Caco-2 (cell line): ENCODE measurements around the gene ILDR2. TPM values are rescaled to one million over a fixed set of nuclear protein-coding genes. Genes with fewer than 3 reads are reported as not detected.

Experiments used
- BruUV-seq: library from RNA; stranded (reverse); fragments of 400-500 nt; replicated peaks from 2 replicates; lab custom pipeline; 2021; lab: Mats Ljungman, UMichigan
- CTCF ChIA-PET: fragments of 300-600 bp; sonication (Branson Sonifier 250); formaldehyde crosslinking; loops from one replicate; lab custom pipeline; 2022; ENCODE audit warnings: antibody characterized with exemption; lab: Charles Lee
- POLR2A ChIA-PET: fragments of 300-600 bp; sonication (Branson Sonifier 250); formaldehyde crosslinking; loops from one replicate; lab custom pipeline; 2022; ENCODE audit warnings: antibody characterized with exemption; lab: Charles Lee
- DNase-seq, 2 experiments: peaks; one replicate each; pipeline versions ENCODE4 v3.0.0 to v3.0.0-alpha.2; 2020 to 2022
- H3K27me3 ChIP-seq: replicated peaks from 2 replicates; pipeline ENCODE4 v1.6.0; 2011; ENCODE audit warnings: low read length; ENCODE audit not compliant: control insufficient read depth, insufficient read depth
- H3K36me3 ChIP-seq: 2 replicates; pipeline ENCODE4 v1.5.1; 2011; ENCODE audit warnings: low read length; ENCODE audit not compliant: control insufficient read depth, insufficient read depth
- H3K4me1 ChIP-seq: fragments of 250-450 bp; sonication (Bioruptor Pico); 2 replicates; pipeline ENCODE4 v1.5.1; 2020; ENCODE audit warnings: mild to moderate bottlenecking
- H3K4me3 ChIP-seq: 2 replicates; pipeline ENCODE4 v1.5.1; 2011; ENCODE audit warnings: low read depth, mild to moderate bottlenecking, control low read depth, low read length
- H3K9me3 ChIP-seq: fragments of 250-450 bp; sonication (Bioruptor Pico); 2 replicates; pipeline ENCODE4 v1.5.1; 2020; ENCODE audit warnings: mild to moderate bottlenecking, moderate library complexity
- H3K27ac Mint-ChIP-seq: one replicate; pipeline ENCODE4 v1.8.0; 2022; ENCODE audit warnings: mixed read lengths; ENCODE audit not compliant: unreplicated experiment
- H3K27me3 Mint-ChIP-seq: one replicate; pipeline ENCODE4 v1.8.0; 2022; ENCODE audit warnings: mixed read lengths; ENCODE audit not compliant: insufficient read depth, unreplicated experiment
- H3K36me3 Mint-ChIP-seq: one replicate; pipeline ENCODE4 v1.8.0; 2022; ENCODE audit warnings: mild to moderate bottlenecking, mixed read lengths; ENCODE audit not compliant: insufficient read depth, unreplicated experiment
- H3K4me1 Mint-ChIP-seq: one replicate; pipeline ENCODE4 v1.8.0; 2022; ENCODE audit warnings: low read depth, mixed read lengths; ENCODE audit not compliant: unreplicated experiment
- H3K4me3 Mint-ChIP-seq: one replicate; pipeline ENCODE4 v1.8.0; 2022; ENCODE audit warnings: mild to moderate bottlenecking, moderate library complexity, mixed read lengths; ENCODE audit not compliant: unreplicated experiment
- H3K9me3 Mint-ChIP-seq: one replicate; pipeline ENCODE4 v1.8.0; 2022; ENCODE audit warnings: mixed read lengths; ENCODE audit not compliant: unreplicated experiment
- intact Hi-C: fragments of 100-400 bp; cut with micrococcal nuclease; formaldehyde crosslinking; loops from one replicate; pipeline ENCODE4 v1.10.0; 2022; ENCODE audit not compliant: unreplicated experiment
- total RNA-seq: library from RNA; stranded (reverse); gene quantifications from 2 replicates; pipeline ENCODE4 v1.2.3, GENCODE V29; 2022
- TF ChIP-seq, protein P1 (sequence below), 2 experiments: fragments of 200-600 bp in 1 of 2; IDR thresholded peaks; 1 replicate in 1 of 2; 2 replicates in 1 of 2; pipeline versions ENCODE4 v1.5.1 to v1.8.0; 2011 to 2022; ENCODE audit warnings: antibody characterized with exemption in 1 of 2, control low read depth in 1 of 2, inconsistent platforms in 1 of 2, low read depth in 1 of 2, low read length in 1 of 2, mild to moderate bottlenecking in 1 of 2, moderate library complexity in 1 of 2; ENCODE audit not compliant: insufficient read depth in 1 of 2, severe bottlenecking in 1 of 2, unreplicated experiment in 1 of 2

ILDR2 gene
- total RNA-seq, 1 experiment from 2014 or later, result 0.98 TPM

DNA sequence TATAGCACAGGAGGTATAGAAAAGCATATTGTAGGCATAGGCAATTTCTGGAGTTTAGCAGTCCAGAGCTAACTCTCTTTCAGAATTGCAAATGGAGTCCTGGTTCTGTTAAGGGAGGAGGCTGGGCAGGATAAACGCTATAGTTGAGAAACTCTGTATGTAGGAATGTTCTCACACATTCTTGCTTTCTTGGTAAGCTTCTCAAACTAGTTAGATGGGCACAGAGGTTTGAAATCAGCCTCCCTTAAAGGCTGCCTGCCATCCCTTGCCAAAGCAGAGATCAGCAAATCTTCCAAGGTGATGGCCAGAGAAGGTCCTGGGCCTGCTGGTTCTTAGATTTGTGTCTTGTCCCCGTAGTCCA is 56.4 kb downstream of the ILDR2 start:
- H3K27me3 ChIP-seq, result no peaks in the 10 kb centered on the region
- Mint-ChIP-seq H3K27ac (no peak overlapping the region), H3K36me3 (no peaks in the 10 kb centered on the region), H3K4me3 (no peak overlapping the region), H3K9me3 (no peaks in the 10 kb centered on the region), H3K27me3 (peaks cover 17% of the 10 kb centered on the region), H3K4me1 (no peaks in the 10 kb centered on the region)
- CTCF ChIA-PET, result interaction anchor here (1.2 kb wide), 1 partner anchor 9 kb away, joined by 4 read pairs; no protein-coding TSS in a partner anchor
- intact Hi-C loops, result no loop called here
- BruUV-seq, result no TSS peak
- H3K9me3 ChIP-seq, result no peaks in the 10 kb centered on the region
- H3K36me3 ChIP-seq, result no peaks in the 10 kb centered on the region
- H3K4me3 ChIP-seq, result no peak overlapping the region
- TF ChIP-seq, protein P1, sequence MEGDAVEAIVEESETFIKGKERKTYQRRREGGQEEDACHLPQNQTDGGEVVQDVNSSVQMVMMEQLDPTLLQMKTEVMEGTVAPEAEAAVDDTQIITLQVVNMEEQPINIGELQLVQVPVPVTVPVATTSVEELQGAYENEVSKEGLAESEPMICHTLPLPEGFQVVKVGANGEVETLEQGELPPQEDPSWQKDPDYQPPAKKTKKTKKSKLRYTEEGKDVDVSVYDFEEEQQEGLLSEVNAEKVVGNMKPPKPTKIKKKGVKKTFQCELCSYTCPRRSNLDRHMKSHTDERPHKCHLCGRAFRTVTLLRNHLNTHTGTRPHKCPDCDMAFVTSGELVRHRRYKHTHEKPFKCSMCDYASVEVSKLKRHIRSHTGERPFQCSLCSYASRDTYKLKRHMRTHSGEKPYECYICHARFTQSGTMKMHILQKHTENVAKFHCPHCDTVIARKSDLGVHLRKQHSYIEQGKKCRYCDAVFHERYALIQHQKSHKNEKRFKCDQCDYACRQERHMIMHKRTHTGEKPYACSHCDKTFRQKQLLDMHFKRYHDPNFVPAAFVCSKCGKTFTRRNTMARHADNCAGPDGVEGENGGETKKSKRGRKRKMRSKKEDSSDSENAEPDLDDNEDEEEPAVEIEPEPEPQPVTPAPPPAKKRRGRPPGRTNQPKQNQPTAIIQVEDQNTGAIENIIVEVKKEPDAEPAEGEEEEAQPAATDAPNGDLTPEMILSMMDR (IDR thresholded peaks at IDR 0.05; ENCODE audit: insufficient read depth in 1 of 2, low read depth in 1 of 2, low read length in 1 of 2, severe bottlenecking in 1 of 2, unreplicated experiment in 1 of 2), result no peak
- no peak for DNase-seq
- POLR2A ChIA-PET, result no interaction called here
- no peaks in the 10 kb centered on the region for H3K4me1 ChIP-seq

DNA sequence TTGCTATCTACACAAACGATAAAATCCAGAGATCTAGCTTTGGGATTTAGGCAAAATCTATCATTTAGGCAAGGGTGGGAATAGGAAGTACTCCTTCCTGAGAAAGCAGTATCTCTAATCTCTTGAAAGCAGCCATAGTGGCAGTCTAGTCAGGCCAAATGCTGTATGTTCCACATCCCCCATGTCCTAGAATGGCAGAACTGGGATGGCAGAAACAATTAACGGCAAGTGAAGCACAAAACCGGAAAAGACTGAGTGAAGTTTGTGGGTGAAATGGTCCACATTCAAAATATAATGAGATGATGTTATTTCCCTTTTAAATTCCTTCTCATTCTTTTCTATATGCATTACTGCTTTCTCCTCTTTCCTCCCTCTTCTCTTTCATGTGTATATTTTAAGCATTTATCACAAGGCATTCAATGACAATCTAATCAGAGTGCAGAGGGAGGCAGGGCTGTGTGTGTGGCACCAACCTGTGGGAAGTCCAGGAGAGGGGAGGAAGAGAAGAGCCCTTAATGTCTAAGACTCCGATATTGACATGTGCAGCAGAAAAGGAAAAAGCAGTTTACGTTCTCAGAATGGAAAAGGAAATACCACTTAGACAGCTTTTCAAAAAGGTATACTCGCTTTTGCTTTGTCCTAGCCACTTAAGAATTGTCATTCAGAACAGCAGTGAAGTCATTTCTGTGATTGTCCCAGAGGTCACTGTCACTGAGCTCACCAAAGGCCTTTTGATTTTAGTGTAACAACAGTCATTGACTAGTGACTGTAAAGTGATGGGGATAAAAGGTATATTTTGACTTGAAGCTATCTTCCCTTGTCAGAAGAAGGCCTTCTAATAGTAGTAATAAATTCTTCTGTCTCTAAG is 57.0 kb downstream of the ILDR2 start:
- H3K4me1 Mint-ChIP-seq, result no peaks in the 10 kb centered on the region
- no peaks in the 10 kb centered on the region for H3K36me3 Mint-ChIP-seq
- no peak overlapping the region for H3K4me3 Mint-ChIP-seq
- intact Hi-C loops, result no loop called here
- peaks cover 20% of the 10 kb centered on the region for H3K27me3 Mint-ChIP-seq
- BruUV-seq, result no TSS peak
- ChIA-PET CTCF (interaction anchor here (1.2 kb wide), 1 partner anchor 8 kb away, joined by 4 read pairs; no protein-coding TSS in a partner anchor), POLR2A (no interaction called here)
- no peaks in the 10 kb centered on the region for H3K27me3 ChIP-seq
- H3K4me1 ChIP-seq, result no peaks in the 10 kb centered on the region
- H3K36me3 ChIP-seq, result no peaks in the 10 kb centered on the region
- H3K9me3 ChIP-seq, result no peaks in the 10 kb centered on the region
- no peak overlapping the region for H3K27ac Mint-ChIP-seq
- TF ChIP-seq, protein P1 (IDR thresholded peaks at IDR 0.05; ENCODE audit: insufficient read depth in 1 of 2, low read depth in 1 of 2, low read length in 1 of 2, severe bottlenecking in 1 of 2, unreplicated experiment in 1 of 2), result no peak
- H3K4me3 ChIP-seq, result no peak overlapping the region
- no peaks in the 10 kb centered on the region for H3K9me3 Mint-ChIP-seq
- no peak for DNase-seq

DNA sequence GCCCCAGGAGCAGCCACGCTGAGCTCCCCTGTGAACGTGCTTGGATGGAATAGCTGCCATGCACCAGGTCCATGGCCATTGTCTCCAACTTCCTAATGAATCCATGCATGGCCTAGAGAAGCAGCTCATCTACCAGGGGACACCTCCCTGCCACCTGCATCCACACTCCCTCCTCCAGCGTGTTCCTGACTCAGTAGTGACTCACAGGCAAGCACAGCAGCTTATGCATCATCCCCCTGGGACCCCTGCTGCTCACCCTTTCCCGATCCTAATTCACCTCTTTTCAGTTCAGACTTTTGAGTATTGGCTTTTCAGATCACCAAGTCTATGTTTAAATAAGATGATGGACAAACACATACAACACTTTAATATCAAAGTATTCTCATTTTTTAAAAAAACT is 59.4 kb downstream of the ILDR2 start:
- ChIA-PET CTCF (no interaction called here), POLR2A (no interaction called here)
- intact Hi-C loops, result no loop called here
- H3K4me3 Mint-ChIP-seq, result no peak overlapping the region
- Histone ChIP-seq H3K36me3 (no peaks in the 10 kb centered on the region), H3K4me1 (no peaks in the 10 kb centered on the region), H3K27me3 (no peaks in the 10 kb centered on the region), H3K4me3 (no peak overlapping the region), H3K9me3 (peaks cover 5% of the 10 kb centered on the region)
- TF ChIP-seq, protein P1 (IDR thresholded peaks at IDR 0.05; ENCODE audit: insufficient read depth in 1 of 2, low read depth in 1 of 2, low read length in 1 of 2, severe bottlenecking in 1 of 2, unreplicated experiment in 1 of 2), result no peak
- BruUV-seq, result no TSS peak
- no peak overlapping the region for H3K27ac Mint-ChIP-seq
- peaks cover 18% of the 10 kb centered on the region for H3K27me3 Mint-ChIP-seq
- no peaks in the 10 kb centered on the region for H3K36me3 Mint-ChIP-seq
- peaks cover 11% of the 10 kb centered on the region for H3K9me3 Mint-ChIP-seq
- no peak for DNase-seq
- no peaks in the 10 kb centered on the region for H3K4me1 Mint-ChIP-seq
